ENCODE data around the gene TERB1.
A peak's percentile ranks its signal among the peaks of the same experiment; 100 is the strongest.

TERB1 gene

DNA sequence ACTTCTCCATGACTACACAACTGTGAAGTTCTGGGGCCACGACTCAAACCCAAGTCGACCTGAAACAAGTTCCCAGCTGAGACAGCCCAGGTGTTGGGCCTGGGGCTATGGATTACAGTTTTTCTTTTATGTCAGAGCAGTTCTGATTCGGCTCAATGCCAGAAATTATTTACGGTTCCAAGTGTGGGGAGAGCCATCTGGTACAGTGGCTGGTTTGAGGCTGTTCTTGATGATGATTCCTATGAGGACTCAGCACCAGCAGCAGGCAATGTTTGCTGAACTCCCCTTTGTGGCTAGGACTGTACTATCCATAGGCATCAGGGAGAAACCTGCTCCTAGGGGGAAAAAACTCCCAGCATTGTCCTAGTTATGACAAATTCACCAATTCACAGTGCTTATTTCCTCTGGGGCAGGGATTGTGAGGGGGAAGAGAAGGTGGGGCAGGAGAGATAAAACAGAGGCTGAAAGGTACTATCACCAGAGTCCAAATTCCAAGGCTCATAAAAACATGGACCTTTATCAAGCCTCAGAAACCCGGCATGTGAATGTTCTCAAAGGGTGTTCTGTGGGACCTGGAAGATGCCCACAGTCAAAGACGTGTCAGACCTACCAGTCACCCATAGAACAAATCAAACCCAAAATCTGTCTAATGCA lies 86.6 kb downstream of the TERB1 start:
- H3K4me3 ChIP-seq (ENCODE audit: low read length): no peak overlapping the region
- TF ChIP-seq, protein P1, sequence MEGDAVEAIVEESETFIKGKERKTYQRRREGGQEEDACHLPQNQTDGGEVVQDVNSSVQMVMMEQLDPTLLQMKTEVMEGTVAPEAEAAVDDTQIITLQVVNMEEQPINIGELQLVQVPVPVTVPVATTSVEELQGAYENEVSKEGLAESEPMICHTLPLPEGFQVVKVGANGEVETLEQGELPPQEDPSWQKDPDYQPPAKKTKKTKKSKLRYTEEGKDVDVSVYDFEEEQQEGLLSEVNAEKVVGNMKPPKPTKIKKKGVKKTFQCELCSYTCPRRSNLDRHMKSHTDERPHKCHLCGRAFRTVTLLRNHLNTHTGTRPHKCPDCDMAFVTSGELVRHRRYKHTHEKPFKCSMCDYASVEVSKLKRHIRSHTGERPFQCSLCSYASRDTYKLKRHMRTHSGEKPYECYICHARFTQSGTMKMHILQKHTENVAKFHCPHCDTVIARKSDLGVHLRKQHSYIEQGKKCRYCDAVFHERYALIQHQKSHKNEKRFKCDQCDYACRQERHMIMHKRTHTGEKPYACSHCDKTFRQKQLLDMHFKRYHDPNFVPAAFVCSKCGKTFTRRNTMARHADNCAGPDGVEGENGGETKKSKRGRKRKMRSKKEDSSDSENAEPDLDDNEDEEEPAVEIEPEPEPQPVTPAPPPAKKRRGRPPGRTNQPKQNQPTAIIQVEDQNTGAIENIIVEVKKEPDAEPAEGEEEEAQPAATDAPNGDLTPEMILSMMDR (IDR thresholded peaks at IDR 0.05; ENCODE audit: insufficient read depth, low read depth, low read length, missing control alignments): no peak
- peak; percentile 65 for DNase-seq (ENCODE audit: low read depth)

DNA sequence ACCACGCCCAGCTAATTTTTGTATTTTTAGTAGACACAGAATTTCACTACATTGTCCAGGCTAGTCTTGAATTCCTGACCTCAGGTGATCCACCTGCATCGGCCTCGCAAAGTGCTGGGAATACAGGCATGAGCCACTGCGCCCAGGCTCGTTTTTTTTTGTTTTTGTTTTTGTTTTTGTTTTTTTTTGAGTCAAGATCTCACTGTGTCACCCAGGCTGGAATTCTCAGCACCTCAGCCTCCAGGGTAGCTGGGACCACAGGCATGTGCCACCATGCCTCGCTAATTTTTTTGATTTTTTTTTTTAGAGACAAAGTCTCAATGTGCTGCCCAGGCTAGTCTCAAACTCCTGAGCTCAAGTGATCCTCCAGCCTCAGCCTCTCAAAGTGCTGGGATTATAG lies 87.3 kb downstream of the TERB1 start:
- TF ChIP-seq, protein P1 (IDR thresholded peaks at IDR 0.05; ENCODE audit: insufficient read depth, low read depth, low read length, missing control alignments): no peak
- DNase-seq (ENCODE audit: low read depth): peak; percentile 24
- no peak overlapping the region for H3K4me3 ChIP-seq (ENCODE audit: low read length)

DNA sequence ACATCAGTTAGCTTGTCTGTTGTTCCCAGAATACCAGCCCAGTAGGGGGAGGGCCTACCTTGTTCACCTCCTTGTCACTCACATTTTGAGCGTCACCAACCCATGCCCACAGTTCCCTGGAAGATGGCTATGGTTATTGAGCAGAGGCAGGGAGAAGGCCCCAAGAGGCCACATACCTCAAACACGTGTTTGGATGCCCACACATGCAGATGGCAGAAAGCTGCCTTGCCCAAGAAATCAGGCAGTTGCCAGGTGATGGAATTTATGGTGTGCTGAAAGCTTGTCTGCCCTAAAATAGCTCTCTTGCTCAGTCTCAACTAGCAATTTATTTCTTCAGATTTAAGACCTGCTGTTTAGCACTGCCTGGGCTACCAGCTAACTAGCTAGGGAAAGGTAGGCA lies 88.3 kb downstream of the TERB1 start:
- TF ChIP-seq, protein P1 (IDR thresholded peaks at IDR 0.05; ENCODE audit: insufficient read depth, low read depth, low read length, missing control alignments): no peak
- no peak for DNase-seq (ENCODE audit: low read depth)
- no peak overlapping the region for H3K4me3 ChIP-seq (ENCODE audit: low read length)

DNA sequence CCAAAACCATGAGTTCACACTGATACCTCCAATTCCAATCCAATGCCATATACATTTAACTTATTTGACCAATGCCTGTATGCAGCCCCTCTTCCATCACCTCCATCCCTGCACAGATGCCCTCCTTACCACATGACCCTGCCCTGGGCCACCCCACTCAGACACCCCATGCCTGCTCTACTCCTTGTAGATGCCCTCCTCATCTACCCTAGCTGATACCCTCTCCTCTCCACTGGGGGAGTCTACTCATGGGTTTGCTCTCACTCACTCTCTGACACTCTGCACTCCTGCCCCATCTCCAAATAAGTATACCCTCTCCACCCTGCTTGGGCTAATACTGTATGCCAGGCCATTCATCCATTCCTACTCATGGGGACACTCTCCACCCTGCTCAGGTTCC lies 88.9 kb downstream of the TERB1 start:
- TF ChIP-seq, protein P1 (IDR thresholded peaks at IDR 0.05; ENCODE audit: insufficient read depth, low read depth, low read length, missing control alignments): no peak

DNA sequence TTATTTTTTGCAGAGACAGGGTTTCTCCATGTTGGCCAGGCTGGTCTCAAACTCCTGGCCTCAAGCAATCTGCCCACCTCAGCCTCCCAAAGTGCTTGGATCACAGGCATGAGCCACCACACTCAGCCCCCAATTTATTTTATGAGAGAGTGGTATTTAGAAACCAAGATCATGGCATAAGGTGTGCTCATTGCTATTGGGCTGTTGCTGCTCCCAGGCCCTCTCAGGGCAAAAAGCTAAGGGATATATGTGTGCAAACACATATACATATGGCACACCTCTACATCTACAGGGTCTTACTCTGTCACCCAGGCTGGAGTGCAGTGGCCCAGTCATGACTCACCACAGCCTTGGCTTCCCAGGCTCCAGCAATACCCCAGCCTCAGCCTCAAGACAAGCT lies 89.8 kb downstream of the TERB1 start:
- no peak overlapping the region for H3K4me3 ChIP-seq (ENCODE audit: low read length)
- DNase-seq (ENCODE audit: low read depth): no peak
- TF ChIP-seq, protein P1 (IDR thresholded peaks at IDR 0.05; ENCODE audit: insufficient read depth, low read depth, low read length, missing control alignments): no peak

More for the DNA sequence above, 88.9 kb downstream of the TERB1 start:
- H3K4me3 ChIP-seq (ENCODE audit: low read length): no peak overlapping the region
- no peak for DNase-seq (ENCODE audit: low read depth)

DNA sequence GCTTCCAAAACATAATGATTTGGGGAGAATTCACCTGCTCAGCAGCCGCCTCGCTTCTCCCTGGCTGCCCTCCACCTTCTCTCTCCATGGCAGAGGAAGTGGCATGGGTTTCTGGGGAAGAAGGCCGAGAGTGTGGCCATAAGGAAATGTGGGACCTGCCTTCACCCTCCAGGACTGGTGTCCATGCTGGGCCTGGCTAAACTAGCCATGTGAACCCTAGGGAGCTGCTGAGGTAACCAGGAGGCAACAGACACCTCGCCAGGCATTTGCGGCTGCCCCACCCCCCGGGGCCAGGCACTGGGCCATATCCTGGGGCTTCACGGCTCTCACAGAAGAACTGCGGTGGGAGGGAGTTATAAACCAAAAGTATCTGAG lies 94.9 kb downstream of the TERB1 start:
- no peak for DNase-seq (ENCODE audit: low read depth)
- no peak overlapping the region for H3K4me3 ChIP-seq (ENCODE audit: low read length)
- TF ChIP-seq, protein P1 (IDR thresholded peaks at IDR 0.05; ENCODE audit: insufficient read depth, low read depth, low read length, missing control alignments): no peak

All from epithelial cell of esophagus (primary cell).